NCI-H345 (cell line): ENCODE data around the gene PITX3.
"Not testable (repeated sequence)": the region's sequence is repeated elsewhere in the genome, so short reads cannot be mapped to it uniquely, and the experiment has no call there.

Experiments
- DNase-seq: peaks from one replicate; lab custom pipeline; 2025; lab: John Stamatoyannopoulos, UW

PITX3 gene

DNA sequence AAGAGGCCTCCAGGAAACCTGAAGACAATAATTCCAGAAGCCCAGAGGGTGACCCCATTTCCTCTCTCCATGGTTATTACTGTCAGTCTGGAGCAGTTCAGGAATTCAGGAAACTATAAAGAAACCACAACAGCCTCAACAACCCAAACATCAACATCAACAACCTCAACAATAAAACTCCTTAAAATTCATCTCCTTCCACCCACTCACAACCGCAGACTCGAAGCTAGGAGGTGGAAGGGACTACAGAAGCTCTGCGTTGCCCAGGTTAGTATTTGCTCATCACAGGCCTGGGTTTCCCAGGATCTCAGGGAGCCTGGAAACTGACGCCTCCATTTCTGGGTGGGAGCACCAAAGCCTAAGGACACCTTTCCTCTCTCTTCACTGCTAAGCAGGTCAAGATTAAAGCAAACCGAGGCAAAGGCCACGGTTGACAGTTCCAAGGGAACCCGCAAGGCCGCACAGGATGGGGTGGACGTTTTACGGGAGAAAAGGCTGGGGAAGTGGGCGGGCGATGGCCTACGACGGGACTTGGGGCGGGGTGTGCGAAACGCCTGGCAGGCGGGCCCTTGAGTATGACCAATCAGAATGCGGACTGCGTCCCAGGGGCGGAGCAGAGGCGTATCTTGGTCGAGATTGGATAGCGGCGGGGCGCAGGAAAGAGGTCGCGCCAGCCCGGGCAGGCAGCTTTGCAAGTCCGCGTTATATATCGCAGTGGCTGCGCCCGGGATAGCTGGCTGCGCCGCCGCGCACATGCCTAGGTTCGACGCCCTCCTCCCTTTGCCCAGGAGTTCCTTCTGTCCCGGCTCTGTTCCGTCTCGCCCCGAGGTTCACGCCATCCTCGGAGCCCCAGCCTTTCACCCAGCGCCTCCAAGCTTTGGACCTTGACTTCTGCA, 15.4 kb downstream of the PITX3 start, which contains the start of gene ELOVL3:
Gene ELOVL3 (plus strand): TSS at position 654 of the 896 bp plus-strand sequence. CDS start 250 bp downstream, outside the sequence.
- DNase-seq = no peak

DNA sequence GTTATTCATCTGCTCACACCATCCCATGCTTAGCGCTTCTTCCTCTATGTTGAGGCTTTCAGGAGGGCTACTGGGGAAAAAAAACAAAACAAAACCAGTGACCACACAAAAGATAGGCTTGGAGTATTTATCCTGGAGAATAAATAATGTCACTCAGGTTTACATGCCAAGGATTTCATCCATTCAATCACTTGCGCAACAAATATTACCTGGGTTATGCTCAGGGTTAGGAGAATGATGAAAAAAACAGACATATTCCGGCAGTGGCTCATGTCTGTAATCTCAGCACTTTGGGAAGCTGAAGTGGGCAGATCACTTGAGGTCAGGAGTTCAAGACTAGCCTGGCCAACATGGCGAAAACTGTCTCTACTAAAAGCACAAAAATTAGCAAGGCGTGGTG, 18.5 kb downstream of the PITX3 start:
- DNase-seq = no peak

DNA sequence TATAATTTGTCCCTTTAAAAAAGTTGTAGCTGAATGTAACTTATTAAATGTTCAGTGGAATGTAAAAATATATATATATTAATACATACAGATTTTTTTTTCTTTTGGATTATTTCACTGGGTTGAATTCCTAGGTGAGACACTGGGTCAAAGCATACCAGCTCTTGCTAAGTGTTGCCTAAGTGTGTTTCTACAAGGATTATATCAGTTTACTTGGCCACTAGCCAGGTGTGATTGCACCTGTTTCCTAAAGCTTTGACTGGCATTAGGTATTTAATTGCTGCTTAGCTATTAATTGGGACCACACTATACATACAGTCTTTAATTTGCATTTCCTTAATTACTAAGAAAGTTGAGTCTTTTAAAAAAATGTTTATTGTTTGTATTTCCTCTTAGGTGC, 20.7 kb downstream of the PITX3 start:
- DNase-seq = peak; percentile 10

DNA sequence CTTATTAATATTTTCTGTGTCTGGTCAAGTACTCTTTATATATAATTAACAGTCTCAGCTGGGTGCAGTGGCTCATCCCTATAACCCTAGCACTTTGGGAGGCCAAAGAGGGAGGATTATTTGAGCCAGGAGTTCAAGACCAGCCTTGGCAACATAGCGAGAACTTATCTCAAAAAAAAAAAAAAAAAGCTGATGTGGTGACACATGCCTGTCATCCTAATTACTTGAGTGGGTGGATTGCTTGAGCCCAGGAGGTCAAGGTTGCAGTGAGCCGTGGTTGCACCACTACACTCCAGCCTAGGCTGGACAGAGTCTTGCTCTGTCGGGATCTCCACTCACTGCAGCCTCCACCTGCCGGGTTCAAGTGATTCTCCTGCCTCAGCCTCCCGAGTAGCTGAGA, 21.9 kb downstream of the PITX3 start:
- no peak for DNase-seq

DNA sequence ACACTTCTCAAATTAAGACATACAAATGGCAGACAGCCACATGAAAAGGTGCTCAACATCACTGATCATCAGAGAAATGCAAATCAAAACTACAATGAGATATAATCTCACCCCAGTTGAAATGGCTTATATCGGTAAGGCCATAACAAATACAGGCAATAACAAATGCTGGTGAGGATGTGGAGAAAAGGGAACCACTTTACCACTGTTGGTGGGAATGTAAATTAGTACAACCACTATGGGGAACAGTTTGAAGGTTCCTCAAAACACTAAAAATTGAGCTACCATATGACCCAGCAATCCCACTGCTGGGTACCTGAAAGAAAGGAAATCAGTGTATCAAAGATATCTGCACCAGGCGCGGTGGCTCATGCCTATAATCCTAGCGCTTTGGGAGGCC, 27.7 kb downstream of the PITX3 start:
- DNase-seq = not testable (repeated sequence)

DNA sequence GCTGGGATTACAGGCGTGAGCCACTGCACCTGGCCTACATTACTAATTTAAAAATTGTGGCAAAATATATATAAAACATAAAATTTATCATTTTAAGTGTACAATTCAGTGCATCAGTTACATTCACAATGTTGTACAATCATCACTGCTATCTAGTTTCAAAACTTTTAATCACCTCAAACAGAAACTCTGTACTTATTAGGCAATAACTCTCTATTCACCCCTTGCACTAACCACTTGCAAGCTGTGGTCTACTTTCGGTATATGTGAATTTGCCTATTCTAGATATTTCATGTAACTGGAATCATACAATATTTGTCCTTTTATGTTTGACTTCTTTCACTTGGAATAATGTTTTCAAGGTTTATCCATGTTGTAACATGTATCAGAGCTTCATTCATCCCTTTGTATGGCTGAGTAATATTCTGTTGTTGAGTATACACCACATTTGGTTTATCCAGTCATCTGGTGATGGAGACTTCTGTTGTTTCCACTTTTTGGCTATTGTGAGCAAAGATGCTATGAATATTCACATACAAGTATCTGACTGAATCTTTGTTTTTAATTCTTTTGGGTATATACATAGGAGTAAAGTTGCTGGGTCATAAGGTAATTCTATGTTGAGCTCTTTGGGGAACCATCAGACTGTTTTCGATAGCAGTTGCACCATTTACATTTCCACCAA, 29.6 kb downstream of the PITX3 start:
- DNase-seq = no peak

DNA sequence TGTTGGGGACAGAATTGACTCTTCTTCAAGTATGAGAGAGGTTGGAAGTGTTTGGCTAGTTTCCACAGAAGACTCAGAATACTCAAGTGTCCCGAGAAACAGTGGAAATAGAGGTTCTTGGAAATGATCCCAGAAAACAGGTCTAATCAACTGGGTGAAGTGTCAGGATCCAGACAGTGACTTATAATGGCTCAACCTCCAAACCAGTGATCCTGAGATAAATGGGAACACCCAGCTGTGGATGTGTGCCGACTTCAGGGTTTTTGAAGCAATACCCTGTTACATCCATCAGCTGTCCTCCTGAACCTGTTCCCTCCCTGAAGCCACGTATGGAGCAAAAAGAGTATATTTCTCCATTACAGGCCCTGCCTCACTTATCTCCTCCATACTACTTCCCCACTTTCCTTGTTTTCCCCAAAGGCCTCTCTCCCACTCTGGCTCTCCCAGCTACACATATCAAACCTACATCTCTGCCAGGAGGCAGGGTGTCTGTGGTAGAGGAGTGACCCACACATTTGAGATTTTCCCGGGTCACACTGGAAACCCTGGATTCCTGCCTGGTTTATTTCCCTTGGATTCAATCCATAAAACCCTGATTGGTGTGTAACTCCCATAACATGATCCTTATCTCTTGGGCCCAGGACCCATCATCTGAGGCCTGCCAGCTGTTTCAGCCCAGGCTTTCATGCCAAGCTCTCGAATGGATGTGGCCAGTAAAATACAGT, 32.8 kb downstream of the PITX3 start:
- DNase-seq = no peak

DNA sequence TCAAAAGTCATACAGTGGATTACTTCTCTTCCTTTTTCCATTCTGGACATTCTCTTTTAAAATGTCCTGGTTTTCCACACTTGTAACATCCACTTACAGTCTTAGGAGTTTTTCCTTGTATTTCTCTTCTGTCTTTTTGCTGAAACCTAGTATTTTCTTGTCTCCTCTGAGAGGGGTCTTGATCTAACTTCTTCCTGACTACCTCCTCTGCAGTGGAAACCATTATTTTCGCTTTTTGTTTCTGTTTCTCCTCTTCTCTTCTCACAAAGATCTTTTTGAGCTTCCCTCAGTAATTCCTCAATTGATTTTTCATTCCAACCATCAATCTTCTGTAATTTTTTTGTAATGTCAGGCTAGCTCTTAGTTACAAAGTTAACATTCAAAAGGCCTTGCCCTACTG, 38.9 kb downstream of the PITX3 start:
- no peak for DNase-seq

DNA sequence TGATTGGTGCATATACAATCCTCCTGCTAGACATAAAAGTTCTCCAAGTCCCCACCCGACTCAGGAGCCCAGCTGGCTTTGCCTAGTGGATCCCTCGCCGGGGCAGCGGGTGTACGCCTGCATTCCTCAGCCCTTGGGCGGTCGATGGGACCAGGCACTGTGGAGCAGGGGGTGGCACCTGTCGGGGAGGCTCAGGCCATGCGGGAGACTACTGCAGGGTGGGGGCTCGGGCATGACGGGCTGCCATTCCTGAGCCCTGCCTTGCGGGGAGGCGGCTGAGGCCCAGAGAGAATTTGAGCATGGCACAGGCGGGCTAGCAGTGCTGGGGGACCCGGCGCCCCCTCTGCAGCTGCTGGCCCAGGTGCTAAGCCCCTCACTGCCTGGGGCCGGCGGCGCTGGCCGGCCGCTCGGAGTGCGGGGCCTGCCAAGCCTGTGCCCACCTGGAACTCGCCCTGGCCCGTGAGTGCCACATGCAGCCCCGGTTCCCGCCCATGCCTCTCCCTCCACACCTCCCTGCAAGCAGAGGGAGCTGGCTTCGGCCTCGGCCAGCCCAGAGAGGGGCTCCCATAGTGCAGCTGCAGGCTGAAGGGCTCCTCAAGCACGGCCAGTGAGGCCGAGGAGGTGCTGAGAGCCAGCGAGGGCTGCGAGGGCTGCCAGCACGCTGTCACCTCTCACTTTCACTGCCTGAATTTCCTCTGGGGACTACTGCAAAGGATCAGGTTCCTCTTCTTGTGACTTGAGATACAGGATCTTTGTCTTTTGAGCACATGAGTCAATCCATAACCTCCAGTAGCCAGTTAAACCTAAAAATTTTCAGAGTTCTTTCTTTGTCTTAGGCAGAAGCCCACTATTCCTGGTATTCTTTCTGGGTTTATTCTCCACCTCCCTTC, 40.3 kb downstream of the PITX3 start:
- no peak for DNase-seq

DNA sequence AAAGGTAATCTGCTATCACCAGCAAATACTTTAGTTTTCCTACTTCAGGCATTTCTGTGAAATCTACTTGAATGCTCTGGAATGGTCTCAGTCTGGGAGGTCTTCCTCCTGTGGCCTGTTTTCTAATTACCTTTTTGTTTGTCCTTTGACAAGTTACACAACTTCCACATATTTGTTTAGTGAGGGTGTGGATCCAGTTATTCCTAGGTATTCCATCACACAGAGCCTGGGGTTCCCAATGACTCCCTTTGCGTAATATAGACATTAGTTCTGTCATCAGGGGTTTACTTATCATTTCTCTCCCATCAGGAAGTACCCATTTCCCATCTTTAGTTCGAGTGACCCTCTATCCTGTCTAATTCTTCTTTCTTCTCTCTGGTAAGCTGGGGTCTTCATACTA, 43.3 kb downstream of the PITX3 start:
- no peak for DNase-seq

DNA sequence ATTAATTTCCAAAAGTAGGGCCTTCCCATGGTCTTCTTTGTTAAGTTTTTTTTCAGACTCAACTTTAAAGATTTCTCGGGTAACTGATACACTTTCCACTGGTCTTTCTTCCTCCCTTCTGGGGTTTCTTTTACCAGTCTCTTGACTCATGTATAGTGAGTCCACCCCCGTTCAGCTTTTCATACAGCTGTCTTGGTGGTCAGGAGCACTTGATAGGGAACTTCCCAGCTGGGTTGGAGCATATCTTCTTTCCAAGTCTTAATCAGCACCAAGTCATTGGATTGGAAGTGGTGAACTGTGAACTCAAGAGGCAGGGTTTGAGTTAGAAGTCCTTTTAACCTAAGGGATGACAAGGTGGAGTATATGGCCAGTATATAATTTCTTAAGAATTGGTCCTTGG, 44.4 kb downstream of the PITX3 start:
- no peak for DNase-seq

DNA sequence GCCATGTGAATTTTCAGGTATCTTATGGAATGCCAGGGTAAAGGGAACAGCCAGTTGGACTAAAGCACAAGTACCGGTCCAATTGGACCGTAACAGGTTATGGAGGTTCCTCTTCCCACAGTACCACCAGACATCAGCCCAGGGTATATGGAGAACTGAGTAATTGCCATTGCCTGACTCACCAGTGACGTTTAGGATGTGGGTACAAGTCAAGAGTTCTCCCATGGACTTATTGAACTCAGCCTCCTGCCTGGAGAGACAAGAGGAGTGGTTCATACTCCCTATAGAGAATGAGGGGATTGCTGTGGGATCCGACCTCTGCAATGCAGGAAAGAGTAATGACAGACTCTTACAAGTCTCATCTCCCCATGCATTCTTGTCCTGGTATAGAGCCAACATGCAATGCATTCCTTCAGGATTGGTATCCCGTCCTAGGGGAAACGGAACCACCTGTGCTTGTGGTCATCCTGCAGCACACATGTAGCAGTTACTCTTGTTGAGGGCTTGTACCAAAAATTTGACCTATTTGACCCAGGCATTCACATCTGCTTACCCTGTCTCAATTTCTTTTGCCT, 45.9 kb downstream of the PITX3 start:
- no peak for DNase-seq

DNA sequence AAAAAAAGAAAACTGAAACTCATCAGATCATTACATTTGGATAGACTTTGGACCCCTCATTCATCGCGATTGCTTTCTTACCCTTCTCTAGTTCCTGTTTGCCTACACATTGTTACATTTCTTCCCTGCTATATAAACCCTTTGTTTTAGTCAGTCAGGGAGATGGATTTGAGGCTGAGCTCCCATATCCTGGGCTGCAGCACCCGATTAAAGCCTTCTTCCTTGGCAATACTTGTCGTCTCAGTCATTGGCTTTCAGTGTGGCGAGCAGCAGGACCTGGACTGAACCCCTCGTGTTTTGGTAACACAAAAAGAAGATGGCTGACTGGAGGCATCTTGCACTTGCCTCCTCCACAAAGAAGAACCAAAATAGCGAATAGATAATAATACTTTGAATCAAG, 49.4 kb downstream of the PITX3 start:
- DNase-seq = no peak

DNA sequence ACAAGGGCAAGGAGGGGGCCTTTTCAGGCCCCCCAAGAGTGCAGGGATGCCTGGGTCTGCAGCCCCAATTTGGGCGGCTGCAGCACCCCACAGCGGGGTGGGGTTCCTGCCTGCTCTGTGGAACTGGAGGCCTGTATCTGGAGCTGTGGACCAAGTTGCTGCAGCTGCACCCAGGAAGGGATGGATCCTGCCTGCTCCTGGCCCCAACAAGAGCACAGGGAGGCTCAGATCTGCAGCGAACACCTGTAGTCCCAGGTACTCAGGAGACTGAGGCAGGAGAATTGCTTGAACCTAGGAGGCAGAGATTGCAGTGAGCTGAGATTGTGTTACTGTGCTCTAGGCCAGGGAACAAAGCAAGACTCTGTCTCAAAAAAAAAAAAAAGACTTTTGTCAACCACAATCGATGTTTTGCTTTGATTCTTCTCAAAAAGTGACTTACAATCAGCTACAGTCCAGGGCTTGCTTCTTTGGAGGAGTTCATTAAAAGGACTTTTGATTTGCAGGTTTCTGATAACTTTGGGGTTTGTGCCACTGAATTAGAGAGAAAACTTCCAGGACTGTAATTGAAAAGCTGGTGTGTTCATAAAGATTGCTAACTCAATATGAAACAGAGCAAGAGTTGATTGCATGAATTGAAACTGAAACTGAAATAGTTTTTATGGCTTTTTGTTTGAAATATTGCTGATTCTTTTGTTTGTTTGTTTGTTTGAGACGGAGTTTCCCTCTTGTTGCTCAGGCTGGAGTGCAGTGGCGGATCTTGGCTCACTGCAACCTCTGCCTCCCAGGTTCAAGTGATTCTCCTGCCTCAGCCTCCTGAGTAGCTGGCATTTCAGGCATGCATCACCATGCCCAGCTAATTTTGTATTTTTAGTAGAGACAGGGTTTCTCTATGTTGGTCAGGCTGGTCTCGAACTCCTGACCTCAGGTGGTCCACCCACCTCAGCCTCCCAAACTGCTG, 52.1 kb downstream of the PITX3 start:
- not testable (repeated sequence) for DNase-seq

DNA sequence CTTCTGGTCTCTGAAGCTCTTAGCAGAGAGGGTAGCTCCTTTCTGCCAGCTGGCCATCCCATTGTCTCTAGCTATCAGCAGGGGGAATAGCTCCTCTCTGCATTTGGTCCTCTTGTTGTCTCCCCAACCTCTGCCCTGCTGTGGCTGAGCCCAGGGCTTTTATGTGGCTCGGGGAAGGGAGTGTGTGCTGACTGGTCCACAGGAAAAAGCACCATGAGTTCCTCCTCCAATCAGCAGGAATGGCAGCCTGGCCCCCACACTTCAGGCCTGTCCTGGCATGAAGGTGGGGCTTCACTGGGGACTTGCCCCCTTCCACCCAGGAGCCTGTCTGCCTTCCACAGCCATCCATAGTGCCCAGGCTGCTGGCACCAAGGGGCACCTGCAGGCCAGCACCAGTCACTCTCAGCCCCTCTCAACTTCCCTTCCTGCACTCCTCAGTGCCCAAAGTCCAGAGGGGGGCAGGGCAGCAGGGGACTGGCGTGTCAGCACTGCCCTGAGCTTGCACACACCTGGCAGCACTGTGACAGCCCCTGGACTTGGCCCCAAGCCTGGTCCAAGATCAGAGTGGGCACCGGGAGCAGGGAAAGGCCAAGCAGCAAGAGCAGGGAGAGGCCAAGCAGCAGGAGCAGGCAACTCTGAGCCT, 52.9 kb downstream of the PITX3 start:
- no peak for DNase-seq

DNA sequence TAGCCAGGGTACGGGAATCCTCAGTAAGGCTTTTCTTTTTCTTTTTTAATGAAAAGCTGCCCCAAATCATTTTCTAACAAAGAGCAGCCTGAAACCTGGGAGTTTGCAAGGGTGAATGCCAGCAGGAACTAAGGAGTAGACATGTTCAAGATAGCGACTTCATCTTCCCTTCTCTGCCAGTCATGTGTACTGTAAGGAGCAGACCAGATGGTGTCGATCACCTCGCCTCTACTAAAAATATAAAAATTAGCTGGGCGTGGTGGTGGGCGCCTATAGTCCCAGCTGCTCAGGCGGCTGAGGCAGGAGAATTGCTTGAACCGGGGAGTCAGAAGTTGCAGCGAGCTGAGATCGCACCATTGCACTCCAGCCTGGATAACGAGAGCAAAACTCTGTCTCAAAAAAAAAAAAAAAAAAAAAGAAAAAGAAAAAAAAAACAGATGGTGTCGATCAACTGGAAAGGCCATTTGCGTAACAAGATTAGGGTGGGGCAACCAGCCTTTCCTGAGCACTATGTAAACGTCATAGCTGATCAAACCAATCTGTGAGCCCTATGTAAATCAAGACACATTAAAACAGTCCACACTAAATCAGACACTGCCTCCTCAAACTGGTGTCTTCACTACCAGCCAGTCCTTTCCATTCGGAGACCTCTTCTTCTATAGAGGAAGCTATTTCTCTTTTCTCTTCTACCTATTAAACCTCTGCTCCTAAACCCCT, 55.3 kb downstream of the PITX3 start:
- DNase-seq = no peak

DNA sequence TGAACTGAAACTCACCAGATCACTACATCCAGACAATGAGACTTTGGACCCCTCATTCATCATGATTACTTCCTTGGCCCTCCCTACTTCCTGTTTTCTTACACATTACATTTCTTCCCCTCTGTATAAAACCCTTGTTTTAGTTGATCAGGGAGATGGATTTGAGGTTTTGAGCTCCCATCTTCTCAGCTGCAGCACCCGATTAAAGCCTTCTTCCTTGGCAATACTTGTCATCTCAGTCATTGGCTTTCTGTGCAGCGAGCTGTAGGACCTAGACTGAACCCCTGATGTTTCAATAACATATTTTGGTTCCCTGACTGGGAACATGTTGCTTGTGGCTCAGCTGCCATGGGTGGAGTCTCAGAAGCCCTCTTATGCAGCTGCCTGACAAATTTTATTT, 56.0 kb downstream of the PITX3 start:
- no peak for DNase-seq

DNA sequence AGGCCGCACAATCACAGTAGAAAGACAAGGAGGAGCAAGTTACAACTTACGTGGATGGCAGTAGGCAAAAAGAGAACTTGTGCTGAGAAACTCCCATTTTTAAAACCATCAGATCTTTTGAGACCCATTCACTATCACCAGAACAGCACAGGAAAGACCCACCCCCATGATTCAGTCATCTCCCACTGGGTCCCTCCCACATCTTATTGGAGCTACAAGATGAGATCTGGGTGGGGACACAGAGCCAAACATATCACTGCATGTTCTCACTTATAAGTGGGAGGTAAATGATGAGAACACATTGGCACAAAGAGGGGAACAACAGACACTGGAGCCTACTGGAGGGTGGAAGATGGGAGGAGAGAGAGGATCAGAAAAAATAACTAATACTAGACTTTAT, 56.7 kb downstream of the PITX3 start:
- no peak for DNase-seq
